Kidney (tissue), 14 donors: ENCODE measurements around the gene SIGLEC9. TPM values are rescaled to one million over a fixed set of nuclear protein-coding genes. Genes with fewer than 3 reads are reported as not detected.

Source experiments
- DNase-seq, 5 donors: peaks; one replicate each; pipeline ENCODE4 v3.0.0-alpha.2; 2013 to 2020
- FAIRE-seq: peaks from 2 replicates; lab custom pipeline; 2012; peaks lifted over from hg19 to GRCh38; lab: Jason Lieb, UNC
- H3K27ac ChIP-seq, 2 donors: one replicate each; pipeline ENCODE4 v1.7.0; 2013; ENCODE audit warnings: low read depth in 2 of 2, low read length in 2 of 2, inconsistent platforms in 1 of 2
- H3K27me3 ChIP-seq: one replicate; pipeline ENCODE4 v1.7.1; 2013; ENCODE audit warnings: low read length, inconsistent platforms; ENCODE audit not compliant: control insufficient read depth, insufficient read depth
- H3K36me3 ChIP-seq, 3 donors: one replicate each; pipeline versions ENCODE4 v1.7.0 to v1.7.1; 2013; ENCODE audit warnings: low read length in 3 of 3, control low read depth in 1 of 3, inconsistent platforms in 1 of 3; ENCODE audit not compliant: insufficient read depth in 3 of 3, control insufficient read depth in 2 of 3
- H3K4me1 ChIP-seq, 3 donors: one replicate each; pipeline versions ENCODE4 v1.7.0 to v1.7.1; 2013; ENCODE audit warnings: low read length in 3 of 3, inconsistent platforms in 1 of 3, low read depth in 1 of 3; ENCODE audit not compliant: control insufficient read depth in 2 of 3, insufficient read depth in 2 of 3
- H3K4me3 ChIP-seq, 3 donors: one replicate each; pipeline versions ENCODE4 v1.7.0 to v1.8.1; 2013; ENCODE audit warnings: low read length in 3 of 3, control low read depth in 1 of 3, inconsistent platforms in 1 of 3
- H3K9ac ChIP-seq, 3 donors: one replicate each; pipeline versions ENCODE4 v1.7.0 to v1.7.1; 2013; ENCODE audit warnings: low read length in 3 of 3, control low read depth in 1 of 3, inconsistent platforms in 1 of 3
- H3K9me3 ChIP-seq, 3 donors: one replicate each; pipeline versions ENCODE4 v1.7.0 to v1.7.1; 2013; ENCODE audit warnings: low read length in 3 of 3, control low read depth in 1 of 3, inconsistent platforms in 1 of 3; ENCODE audit not compliant: control insufficient read depth in 2 of 3, insufficient read depth in 1 of 3
- intact Hi-C: fragments of 100-400 bp; cut with DNase I; formaldehyde crosslinking; loops from one replicate; pipeline ENCODE4 v1.11.1; 2022
- polyA plus RNA-seq: library from polyadenylated mRNA; stranded (reverse); fragments of 350-450 nt; fragmentation: Illumina TruSeq; extraction: RNeasy Lipid Tissue Mini Kit (QIAGEN cat#74804); gene quantifications from one replicate; pipeline ENCODE4 v1.2.3, GENCODE V29; 2014; ENCODE audit warnings: low read depth, low replicate concordance; ENCODE audit not compliant: insufficient read depth
- total RNA-seq: library from RNA; stranded (reverse); fragmentation: NEBNext Ultra II Directional; extraction: Animal tissue kit (Norgen Biotek cat#: 25700); gene quantifications from one replicate; pipeline ENCODE4 v1.2.1, GENCODE V29; 2021
- TF ChIP-seq, protein P1 (sequence below): IDR thresholded peaks from 3 replicates; pipeline ENCODE4 v1.5.1; 2012; ENCODE audit warnings: mild to moderate bottlenecking, moderate library complexity, borderline replicate concordance; ENCODE audit not compliant: insufficient read depth; ENCODE audit errors: extremely low read depth
- donor health status: control.
- donor health status: control.
- donor health status: control.
- donor health status: control.
- donor health status: control.
- donor health status: DM: yes; HTN: yes; CAD: no.
- donor health status: Normal renal cell carcinoma (clear cell type).

The SIGLEC9 gene
- total and polyA plus RNA-seq, 2 donors from 2014 or later: 1.6 to 8.1 TPM

- H3K27me3 ChIP-seq: no peaks in the 10 kb centered on the region
- H3K36me3 ChIP-seq: no peaks in the 10 kb centered on the region
- no peak overlapping the region for H3K9ac ChIP-seq
- intact Hi-C loops: no loop called here
- no peaks in the 10 kb centered on the region for H3K4me1 ChIP-seq
- TF ChIP-seq, protein P1, sequence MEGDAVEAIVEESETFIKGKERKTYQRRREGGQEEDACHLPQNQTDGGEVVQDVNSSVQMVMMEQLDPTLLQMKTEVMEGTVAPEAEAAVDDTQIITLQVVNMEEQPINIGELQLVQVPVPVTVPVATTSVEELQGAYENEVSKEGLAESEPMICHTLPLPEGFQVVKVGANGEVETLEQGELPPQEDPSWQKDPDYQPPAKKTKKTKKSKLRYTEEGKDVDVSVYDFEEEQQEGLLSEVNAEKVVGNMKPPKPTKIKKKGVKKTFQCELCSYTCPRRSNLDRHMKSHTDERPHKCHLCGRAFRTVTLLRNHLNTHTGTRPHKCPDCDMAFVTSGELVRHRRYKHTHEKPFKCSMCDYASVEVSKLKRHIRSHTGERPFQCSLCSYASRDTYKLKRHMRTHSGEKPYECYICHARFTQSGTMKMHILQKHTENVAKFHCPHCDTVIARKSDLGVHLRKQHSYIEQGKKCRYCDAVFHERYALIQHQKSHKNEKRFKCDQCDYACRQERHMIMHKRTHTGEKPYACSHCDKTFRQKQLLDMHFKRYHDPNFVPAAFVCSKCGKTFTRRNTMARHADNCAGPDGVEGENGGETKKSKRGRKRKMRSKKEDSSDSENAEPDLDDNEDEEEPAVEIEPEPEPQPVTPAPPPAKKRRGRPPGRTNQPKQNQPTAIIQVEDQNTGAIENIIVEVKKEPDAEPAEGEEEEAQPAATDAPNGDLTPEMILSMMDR: no peak
- H3K27ac ChIP-seq: no peak overlapping the region
- no peaks in the 10 kb centered on the region for H3K9me3 ChIP-seq
- FAIRE-seq (no peak), DNase-seq (peak in 1 of 5 donors; percentile 38)
- H3K4me3 ChIP-seq: no peak overlapping the region
Measured at GRCh38 chr19:51090471-51090870, 34.2 kb upstream of the SIGLEC9 start.

- FAIRE-seq (no peak), DNase-seq (peak in 1 of 5 donors; percentile 16)
- Histone ChIP-seq H3K4me3 (no peak overlapping the region), H3K27ac (no peak overlapping the region), H3K36me3 (no peaks in the 10 kb centered on the region), H3K9me3 (no peaks in the 10 kb centered on the region), H3K27me3 (no peaks in the 10 kb centered on the region), H3K4me1 (no peaks in the 10 kb centered on the region), H3K9ac (no peak overlapping the region)
- TF ChIP-seq, protein P1: no peak
- intact Hi-C loops: no loop called here
Measured at GRCh38 chr19:51091126-51091525, 33.6 kb upstream of the SIGLEC9 start.

- intact Hi-C loops: no loop called here
- no peaks in the 10 kb centered on the region for H3K36me3 ChIP-seq
- peak in 1 of 5 donors; percentile 12 for DNase-seq
- H3K4me3 ChIP-seq: no peak overlapping the region
- no peak for FAIRE-seq
- no peak overlapping the region for H3K27ac ChIP-seq
- TF ChIP-seq, protein P1: no peak
- no peaks in the 10 kb centered on the region for H3K4me1 ChIP-seq
- no peaks in the 10 kb centered on the region for H3K9me3 ChIP-seq
- H3K9ac ChIP-seq: no peak overlapping the region
- H3K27me3 ChIP-seq: no peaks in the 10 kb centered on the region
Measured at GRCh38 chr19:51091895-51092873, 32.5 kb upstream of the SIGLEC9 start.
